HL-60 (cell line): ENCODE results near the gene NPM1.

Experiments
- POLR2AphosphoS5 ChIP-seq: IDR thresholded peaks from 2 replicates; pipeline ENCODE4 v1.6.1; 2012; ENCODE audit warnings: low read depth
- SPI1 ChIP-seq: IDR thresholded peaks from 2 replicates; pipeline ENCODE4 v1.6.1; 2012; ENCODE audit warnings: low read depth, mild to moderate bottlenecking, borderline replicate concordance
- TF ChIP-seq, protein P1 (sequence below): IDR thresholded peaks from one replicate; pipeline ENCODE4 v1.5.1; 2011; ENCODE audit warnings: low read length, control low read depth, inconsistent platforms; ENCODE audit not compliant: insufficient read depth

GRCh38 chr5:171401167-171401947, 13.7 kb downstream of the NPM1 start:
- no peak for TF ChIP-seq SPI1
- peak; percentile 11; the same call in 1 of the 2 replicates for TF ChIP-seq POLR2AphosphoS5
- TF ChIP-seq, protein P1, sequence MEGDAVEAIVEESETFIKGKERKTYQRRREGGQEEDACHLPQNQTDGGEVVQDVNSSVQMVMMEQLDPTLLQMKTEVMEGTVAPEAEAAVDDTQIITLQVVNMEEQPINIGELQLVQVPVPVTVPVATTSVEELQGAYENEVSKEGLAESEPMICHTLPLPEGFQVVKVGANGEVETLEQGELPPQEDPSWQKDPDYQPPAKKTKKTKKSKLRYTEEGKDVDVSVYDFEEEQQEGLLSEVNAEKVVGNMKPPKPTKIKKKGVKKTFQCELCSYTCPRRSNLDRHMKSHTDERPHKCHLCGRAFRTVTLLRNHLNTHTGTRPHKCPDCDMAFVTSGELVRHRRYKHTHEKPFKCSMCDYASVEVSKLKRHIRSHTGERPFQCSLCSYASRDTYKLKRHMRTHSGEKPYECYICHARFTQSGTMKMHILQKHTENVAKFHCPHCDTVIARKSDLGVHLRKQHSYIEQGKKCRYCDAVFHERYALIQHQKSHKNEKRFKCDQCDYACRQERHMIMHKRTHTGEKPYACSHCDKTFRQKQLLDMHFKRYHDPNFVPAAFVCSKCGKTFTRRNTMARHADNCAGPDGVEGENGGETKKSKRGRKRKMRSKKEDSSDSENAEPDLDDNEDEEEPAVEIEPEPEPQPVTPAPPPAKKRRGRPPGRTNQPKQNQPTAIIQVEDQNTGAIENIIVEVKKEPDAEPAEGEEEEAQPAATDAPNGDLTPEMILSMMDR: no peak
